ENCODE measurements around the gene RAB4B.

RAB4B gene

DNA sequence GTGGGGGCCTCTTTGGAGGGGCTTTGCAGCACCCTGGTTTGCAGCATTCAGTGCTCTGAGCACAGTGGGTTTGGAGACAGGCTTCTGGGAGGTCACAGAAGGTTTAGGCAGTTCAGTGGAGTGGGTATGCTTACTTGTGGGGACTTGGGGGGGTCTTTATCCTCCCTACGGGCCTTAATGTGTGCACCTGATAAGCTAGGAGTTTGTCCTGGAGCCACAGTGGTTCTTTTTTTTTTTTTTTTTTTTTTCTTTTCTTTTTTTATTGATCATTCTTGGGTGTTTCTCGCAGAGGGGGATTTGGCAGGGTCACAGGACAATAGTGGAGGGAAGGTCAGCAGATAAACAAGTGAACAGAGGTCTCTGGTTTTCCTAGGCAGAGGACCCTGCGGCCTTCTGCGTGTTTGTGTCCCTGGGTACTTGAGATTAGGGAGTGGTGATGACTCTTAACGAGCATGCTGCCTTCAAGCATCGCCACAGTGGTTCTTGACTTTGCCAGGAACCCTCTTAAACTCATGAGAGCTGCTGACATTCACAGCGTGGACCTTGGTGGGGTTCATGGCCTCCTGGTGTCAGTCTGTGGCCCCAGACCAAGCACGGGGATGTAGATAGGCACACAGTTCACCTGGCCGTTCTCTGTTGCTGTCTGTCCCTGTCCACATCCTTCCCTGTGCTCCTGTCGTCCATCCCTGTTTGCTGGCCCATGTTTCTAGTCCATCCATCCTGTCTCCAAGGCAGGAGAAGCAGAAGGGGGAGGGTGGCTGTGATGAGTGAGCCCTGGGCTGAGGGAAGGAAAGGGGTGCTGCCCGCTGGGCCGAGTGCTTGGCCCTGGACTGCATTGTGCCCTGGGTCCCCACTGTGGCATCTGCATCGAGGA is 23.6 kb downstream of the RAB4B start:
- no peak for TF ChIP-seq CTCF (IDR thresholded peaks at IDR 0.05)
- peak overlapping the region; percentile 69 to 96 for H3K27ac ChIP-seq
- peak overlapping the region; percentile 98 for H3K4me3 ChIP-seq
- no peak for DNase-seq (ENCODE audit: low spot score)

DNA sequence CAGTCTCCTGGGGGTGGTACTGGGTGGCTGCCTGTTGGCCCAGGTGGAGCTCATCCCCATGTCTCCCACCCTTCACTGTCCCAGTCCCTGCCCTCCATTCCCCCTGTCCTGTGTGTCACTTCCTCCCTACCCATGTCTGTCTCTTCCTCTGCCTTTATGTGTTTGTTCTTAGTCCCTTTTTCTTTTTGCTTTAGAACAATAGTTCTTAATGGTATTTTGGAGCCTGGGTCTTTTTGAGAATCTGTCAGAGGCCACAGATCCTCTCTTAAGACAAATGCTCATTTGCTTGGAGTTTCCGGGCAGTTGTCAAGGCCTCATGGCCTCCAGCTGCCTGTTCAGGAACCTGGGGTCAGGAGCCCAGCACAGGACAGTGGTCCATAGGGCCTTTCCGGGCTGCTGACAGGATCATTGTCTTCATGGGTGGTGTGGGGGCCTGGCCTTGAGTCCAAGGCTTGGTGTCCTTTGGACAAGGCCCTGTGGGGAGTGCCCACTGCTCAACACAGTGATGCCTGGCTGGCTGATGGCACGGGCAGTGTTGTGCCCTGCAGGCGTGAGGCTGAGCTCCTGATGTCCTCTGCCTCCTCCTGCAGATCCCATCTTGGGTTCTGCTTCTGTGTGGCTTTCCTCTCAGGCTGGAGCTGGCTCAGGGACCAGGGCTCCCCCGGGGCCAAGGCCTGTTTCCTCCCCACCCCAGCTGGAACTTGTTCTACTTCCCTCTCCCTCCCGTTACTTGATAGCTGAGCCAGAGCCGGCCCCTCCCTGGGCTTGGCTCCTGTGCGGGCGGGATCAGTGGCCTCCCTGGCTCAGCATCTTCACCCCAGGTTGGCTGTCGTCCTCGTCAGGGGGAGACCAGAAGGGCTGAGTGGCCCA is 24.5 kb downstream of the RAB4B start:
- TF ChIP-seq CTCF (IDR thresholded peaks at IDR 0.05), result no peak
- Histone ChIP-seq H3K4me3 (peak overlapping the region; percentile 67), H3K27ac (peak overlapping the region; percentile 69 to 87)
- no peak for DNase-seq (ENCODE audit: low spot score)

DNA sequence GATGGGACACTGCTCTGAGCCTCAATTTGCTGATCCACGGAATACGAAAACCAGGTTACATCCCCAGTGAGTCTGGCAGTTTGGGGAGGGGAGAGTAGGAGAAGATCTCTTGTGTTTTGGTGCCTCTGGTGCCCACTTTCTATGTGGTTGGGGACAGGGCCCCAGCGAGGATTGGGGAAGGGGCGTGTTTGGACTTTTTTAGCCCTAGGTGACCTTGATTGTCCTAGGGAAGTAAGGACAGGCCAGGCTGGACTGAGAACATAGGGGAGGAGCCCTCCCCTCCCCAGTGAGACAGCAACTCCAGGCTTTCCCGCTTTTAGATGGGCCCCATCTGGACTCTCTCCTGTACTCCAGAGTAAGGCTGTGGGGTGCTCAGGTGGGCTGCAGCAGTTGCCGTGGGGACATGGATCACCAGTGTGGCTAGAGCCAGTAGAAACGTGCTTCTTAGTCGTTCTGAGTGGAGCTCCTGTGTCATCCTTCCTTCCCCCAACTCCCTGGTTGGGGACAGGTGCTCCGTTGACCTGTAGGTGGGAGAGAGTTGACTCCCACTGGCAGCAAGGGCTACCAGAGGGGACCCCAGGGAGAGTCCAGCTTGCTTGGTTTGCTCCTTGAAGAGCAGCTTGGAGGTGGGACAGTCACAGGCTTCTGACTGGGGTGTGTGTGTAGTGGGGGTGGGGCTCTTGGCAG is 25.3 kb downstream of the RAB4B start:
- Histone ChIP-seq H3K27ac (peak overlapping the region; percentile 69 to 87), H3K4me3 (peak overlapping the region; percentile 67)
- no peak for TF ChIP-seq CTCF (IDR thresholded peaks at IDR 0.05)
- no peak for DNase-seq (ENCODE audit: low spot score)

- DNase-seq (ENCODE audit: low spot score), result no peak
- TF ChIP-seq CTCF (IDR thresholded peaks at IDR 0.05), result no peak
- H3K27ac ChIP-seq, result peak overlapping the region; percentile 69 to 87
- H3K4me3 ChIP-seq, result peak overlapping the region; percentile 67
Observed at GRCh38 chr19:40803857-40804782, 26.1 kb downstream of the RAB4B start.

DNA sequence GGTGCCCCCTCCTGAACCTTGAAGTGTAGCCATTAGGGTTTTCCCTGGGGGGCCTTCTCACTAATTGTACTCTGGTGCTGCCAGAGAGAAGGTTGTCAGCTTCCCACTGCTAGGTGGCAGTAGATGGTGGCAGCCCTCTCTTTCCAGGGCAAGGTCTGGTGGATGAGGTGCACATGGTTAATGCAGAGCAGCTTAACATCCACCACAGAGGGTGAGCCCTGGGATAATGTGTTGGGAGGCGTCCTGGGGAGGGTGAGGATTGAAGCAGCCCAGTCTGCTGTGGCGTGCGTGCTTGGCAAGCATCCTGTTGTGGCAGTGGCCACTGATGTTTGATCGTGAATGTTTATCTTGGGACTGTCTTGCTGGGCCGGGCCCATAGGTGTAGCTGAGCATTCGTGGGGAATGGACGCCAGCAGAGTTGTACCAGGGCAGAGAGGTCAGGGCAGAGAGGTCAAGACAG is 26.8 kb downstream of the RAB4B start:
- peak overlapping the region; percentile 67 for H3K4me3 ChIP-seq
- no peak for TF ChIP-seq CTCF (IDR thresholded peaks at IDR 0.05)
- H3K27ac ChIP-seq, result peak overlapping the region; percentile 27 to 87
- no peak for DNase-seq (ENCODE audit: low spot score)

Data from coronary artery (tissue), 2 donors.